IPS-11a (cell line): Measurements from ENCODE around the gene MAP3K21.

Source experiments
- H3K4me3 ChIP-seq: one replicate; pipeline ENCODE4 v1.5.1; 2013; ENCODE audit warnings: low read depth, low read length, control low read depth

Gene MAP3K21

DNA sequence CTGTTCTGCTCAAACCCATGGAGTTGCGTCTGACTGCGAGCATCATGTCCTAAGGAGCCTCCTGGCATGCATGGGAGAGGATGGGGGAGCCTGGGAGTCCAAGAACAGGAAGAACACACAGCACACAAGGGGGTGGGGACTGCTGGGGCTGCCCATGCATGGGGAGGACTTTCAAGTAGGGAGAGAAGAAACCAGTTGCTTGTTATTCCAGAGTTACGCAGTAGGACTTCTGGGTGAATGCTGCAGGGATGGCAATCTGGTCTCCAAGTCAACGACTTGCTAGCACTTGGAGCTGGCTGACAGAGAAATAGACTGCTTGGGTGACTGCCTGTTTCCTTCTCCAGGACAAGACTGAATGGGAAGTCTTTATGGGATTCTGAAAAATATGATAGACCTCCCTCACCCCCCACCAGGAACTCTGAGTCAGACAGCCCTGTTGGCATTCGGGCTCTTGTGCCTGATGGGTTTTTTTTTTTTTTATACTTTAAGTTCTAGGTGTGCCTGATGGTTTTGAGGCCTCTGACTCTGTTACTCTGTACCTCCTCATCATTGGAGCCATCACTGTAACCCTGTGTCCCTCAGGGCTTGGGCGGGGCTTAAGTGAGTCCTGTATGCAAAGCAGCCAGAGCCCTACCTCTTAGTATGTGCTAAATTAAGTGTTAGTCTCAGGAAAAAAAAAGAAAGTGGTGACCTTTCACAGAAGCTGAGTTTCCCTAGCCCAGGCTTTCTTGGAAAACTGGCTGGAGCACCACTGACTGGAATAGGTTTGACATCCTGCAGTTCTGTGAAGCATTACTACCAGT, 30.3 kb downstream of the MAP3K21 start:
- H3K4me3 ChIP-seq, result no peak overlapping the region

DNA sequence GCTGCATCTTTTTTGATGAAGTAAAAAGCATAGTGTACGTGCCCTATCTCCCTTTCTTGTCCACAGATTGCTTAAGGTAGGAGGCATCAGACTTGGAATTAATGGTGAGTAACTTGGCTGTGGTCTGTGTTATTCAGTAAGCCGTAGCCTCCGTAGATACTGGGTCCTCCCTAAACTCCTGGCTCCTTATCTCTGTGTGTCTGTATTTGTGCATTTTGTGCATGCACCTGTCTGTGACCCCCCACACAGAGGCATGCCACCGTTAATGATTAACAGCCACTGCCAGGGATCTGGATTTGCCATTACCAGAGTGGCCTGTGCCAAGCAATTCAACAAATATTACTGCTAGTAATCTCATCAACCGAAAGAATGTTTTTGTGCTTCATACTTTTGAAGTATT, 31.9 kb downstream of the MAP3K21 start:
- H3K4me3 ChIP-seq, result no peak overlapping the region

- H3K4me3 ChIP-seq, result no peak overlapping the region
Measured at GRCh38 chr1:233359905-233360304, 32.4 kb downstream of the MAP3K21 start.

DNA sequence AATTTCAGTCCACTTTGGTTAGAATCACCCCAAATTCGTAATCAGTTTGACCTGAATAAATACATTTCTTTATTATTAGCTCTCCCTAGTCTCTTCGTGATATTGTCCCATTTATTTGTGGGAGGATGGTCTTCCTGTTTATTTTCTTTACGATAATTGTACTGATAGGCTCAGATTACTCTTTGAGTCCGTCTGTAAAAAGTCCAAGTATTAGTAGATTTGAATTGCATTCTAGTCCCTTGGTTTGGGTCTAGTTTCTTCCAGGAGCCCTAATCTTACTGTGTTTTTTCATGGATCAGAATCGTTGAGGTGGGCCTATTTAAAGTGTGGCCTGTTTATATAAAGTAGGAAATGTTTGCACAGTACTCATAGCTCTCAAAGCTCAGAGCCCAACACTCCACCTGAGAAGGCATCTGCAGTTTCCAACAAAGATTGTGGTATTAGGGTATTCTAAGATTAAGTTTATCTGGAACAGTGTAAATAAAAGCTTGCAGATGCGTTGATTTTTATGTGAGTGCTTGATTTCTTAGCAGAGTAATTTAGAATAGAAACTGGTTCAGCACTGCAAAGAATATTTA, 33.1 kb downstream of the MAP3K21 start:
- no peak overlapping the region for H3K4me3 ChIP-seq

- no peak overlapping the region for H3K4me3 ChIP-seq
Measured at GRCh38 chr1:233361876-233362275, 34.4 kb downstream of the MAP3K21 start.

DNA sequence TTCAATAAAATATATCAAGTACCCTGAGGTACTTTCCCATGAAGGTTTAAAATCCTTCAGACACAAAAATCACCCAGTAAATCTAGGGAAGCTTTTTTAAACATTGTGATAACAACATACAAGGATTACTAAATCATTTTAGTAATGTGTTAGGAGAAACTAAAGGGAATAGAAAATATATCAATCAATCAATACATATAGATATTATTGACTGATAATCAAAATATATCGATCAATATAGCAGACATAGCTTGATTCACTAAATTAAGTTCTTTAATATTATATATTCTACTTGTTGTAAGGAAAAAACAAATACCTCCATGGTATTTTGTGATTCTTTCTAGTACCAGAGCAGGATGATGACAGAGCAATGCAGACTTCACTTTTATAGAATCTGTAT, 35.2 kb downstream of the MAP3K21 start:
- no peak overlapping the region for H3K4me3 ChIP-seq

DNA sequence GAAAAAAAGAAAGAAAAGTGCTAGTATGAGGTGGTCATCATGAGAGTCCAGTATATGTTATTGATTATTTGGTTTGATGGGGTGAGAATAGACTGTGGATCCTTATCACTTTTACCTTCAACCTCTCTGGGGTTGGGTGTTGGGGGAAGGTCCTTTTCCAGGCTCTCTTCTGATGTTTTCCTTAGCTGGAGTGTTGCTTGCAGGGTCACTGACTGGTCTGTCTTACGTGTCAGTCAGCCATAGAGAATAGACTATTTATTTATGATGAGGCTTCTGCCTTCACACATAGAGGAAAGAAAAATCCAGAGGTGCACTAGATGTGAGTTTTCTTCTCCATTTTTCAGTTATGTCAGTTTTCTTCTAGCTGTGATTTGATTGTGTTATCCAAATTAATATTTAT, 36.5 kb downstream of the MAP3K21 start:
- H3K4me3 ChIP-seq, result no peak overlapping the region

GRCh38 chr1:233364695-233365539, 37.4 kb downstream of the MAP3K21 start:
- H3K4me3 ChIP-seq, result no peak overlapping the region

- H3K4me3 ChIP-seq, result no peak overlapping the region
Measured at GRCh38 chr1:233366575-233366974, 39.1 kb downstream of the MAP3K21 start.

DNA sequence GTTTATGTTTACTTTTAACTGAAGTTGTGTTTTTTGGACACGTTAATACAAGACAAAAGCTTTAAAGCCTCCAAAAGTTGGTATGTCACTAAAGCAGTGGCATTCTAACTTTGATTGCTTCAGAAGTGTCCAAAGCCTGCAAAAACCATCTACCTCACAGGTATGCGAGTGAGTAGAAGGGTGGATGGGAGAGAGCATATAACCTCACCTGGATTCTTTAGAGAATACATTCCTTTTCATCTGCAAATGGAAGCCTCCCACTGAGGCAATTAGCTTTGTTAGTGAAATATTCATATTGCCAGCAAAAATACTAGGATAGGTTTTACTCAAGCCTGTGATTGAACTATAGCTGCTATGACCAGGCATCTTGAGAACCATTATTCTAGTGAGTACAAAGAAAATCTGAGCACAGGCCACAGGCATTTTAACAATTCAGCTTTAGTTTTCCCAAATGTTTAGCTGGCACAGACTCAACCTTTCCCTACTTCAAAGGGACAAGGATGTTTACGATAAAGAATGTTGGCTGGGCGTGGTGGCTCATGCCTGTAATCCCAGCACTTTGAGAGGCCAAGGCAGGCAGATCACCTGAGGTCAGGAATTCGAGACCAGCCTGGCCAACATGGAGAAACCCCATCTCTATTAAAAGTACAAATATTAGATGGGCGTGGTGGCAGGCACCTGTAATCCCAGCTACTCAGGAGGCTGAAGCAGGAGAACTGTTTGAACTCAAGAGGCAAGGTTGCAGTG, 39.7 kb downstream of the MAP3K21 start:
- H3K4me3 ChIP-seq, result no peak overlapping the region

DNA sequence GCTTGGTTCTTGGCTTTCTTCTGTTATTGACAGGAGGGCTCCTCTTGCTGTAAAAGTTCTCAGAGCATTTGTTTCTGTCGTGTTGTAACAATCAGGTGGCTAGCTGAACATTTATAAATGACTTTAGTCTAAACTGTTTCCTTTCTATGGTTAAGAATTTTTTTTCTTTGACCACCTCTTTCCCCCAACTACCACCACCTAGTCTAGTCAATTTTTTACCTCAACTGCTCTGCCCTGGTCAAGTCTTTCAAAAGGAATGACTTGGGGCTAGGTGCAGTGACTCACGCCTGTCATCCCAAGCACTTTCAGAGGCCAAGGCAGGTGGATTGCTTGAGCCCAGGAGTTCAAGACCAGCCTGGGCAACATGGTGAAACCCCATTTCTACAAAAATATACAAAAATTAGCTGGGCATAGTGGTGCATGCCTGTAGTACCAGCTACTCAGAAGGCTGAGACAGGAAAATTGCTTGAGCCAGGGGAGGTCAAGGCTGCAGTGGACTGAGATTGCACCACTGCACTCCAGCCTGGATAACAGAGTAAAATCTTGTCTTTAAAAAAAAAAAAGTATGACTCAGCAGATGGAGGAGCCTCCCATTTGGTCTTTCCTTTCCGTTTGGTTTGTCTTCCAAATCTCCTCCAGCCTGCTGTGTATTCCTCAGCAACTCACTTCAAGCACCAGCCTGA, 40.7 kb downstream of the MAP3K21 start:
- H3K4me3 ChIP-seq, result no peak overlapping the region

- H3K4me3 ChIP-seq, result no peak overlapping the region
Measured at GRCh38 chr1:233368789-233369130, 41.2 kb downstream of the MAP3K21 start.

- H3K4me3 ChIP-seq, result no peak overlapping the region
Measured at GRCh38 chr1:233372218-233373120, 44.9 kb downstream of the MAP3K21 start.

DNA sequence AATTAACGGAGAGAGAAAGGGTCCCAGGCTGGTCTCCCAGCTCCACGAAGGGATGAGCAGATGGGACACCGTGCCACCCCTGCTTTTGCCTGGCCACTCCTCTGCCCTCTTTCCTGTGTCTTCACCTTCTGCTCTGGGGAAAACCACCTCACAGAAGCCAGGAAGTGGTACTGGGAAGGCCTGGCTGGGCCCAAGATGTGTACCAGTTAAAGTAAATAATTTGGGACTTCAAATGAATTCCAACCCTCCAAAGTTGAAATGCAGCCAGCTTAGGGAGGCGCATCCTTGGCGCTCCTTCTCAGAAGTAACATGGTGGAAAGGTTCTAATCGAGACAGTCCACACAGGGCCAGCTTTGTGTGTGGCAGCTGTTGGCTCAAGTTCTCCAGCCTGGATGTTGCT, 45.7 kb downstream of the MAP3K21 start:
- H3K4me3 ChIP-seq, result no peak overlapping the region

DNA sequence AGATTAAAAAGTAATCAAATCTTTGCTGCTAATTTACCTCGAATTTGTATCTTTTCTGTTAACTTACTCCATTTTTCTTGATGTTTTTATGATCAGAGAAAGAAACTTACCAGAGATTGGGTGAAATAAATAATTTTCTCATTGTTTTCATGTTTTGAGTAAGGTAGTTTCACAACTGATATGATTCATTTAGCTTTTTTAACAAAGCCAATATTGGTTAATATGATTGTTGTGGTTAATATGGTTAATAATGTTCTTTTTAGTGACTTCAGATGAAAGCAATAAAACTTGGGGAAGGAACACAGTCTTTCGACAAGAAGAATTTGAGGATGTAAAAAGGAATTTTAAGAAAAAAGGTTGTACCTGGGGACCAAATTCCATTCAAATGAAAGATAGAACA, 48.1 kb downstream of the MAP3K21 start:
- H3K4me3 ChIP-seq, result no peak overlapping the region

GRCh38 chr1:233376382-233377110, 49.0 kb downstream of the MAP3K21 start:
- no peak overlapping the region for H3K4me3 ChIP-seq

DNA sequence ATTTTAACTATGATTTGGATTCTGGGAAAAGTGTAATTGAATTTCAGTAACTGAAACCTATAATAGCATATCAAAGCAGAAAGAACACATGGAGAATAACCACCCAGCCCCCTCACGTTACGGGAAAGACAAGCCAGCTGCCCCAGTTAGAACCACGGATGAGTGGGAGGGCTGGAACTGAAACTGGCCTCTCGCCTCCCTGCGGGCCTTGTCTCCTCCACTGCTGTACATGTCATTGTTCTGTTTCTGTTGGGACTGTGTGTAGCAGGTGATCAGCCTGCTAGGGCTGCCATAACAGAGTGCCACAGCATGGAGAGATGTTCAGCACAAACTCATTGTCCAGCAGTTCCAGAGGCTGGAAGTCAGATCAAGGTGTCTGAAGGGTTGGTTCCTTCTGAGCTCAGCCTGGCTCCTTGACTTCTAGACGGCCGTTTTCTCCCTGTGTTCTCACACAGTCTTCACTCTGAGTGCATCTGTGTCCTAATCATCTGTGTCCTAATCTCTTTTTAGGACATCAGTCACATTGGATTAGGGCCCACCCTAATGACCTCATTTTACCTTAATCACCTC, 52.4 kb downstream of the MAP3K21 start:
- H3K4me3 ChIP-seq, result no peak overlapping the region

DNA sequence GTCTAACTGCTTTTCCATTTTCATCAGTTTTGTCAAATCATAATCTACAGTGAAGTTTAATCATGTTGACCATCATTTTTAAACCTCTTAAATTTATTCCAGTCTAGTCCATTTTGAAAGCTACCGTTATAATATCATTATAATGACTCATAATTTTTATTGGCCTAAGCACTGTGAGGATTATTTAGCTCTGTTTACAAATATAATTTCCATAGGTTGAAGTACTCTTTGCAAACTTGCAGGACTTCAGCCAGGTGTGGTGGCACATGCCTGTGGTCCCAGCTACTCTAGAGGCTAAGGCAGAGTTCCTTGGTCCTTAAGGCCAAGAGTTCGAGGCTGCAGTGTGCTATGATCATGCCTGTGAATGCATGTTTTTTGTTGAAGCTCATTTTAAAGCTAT, 54.3 kb downstream of the MAP3K21 start:
- H3K4me3 ChIP-seq, result no peak overlapping the region

GRCh38 chr1:233383984-233384383, 56.5 kb downstream of the MAP3K21 start:
- no peak overlapping the region for H3K4me3 ChIP-seq
